GM19043 (cell line): Measurements from ENCODE around the gene KCNJ13.

Experiments used
- ATAC-seq: cut with Tn5 transposase; IDR thresholded peaks from one replicate; pipeline ENCODE4 v1.9.1; 2021; ENCODE audit warnings: low read depth; ENCODE audit not compliant: unreplicated experiment

Gene KCNJ13

DNA sequence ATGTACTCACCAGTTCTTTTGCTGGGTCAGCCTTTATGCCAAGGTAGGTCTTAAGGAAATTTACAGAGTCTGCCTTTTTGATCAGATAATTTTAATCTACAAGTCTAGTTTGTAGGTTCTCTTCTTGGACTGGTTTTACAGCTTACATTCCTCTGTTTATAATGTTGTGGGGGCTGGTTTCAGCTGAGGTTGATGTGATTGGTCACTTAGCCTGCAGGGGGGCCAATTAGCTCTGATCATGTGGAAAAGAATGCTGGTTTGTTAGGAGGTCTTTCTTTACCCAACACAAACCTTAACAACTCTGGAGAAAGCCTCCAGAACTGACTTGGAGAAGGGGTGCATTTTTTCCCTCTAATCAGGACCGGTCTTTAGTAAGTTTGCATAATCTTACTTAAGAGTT lies at the start of gene KCNJ13:
Gene KCNJ13, minus strand, starts transcription at position 131 of the 400 bp plus-strand sequence. CDS start 5,203 bp downstream, outside the sequence.
- ATAC-seq = no peak

DNA sequence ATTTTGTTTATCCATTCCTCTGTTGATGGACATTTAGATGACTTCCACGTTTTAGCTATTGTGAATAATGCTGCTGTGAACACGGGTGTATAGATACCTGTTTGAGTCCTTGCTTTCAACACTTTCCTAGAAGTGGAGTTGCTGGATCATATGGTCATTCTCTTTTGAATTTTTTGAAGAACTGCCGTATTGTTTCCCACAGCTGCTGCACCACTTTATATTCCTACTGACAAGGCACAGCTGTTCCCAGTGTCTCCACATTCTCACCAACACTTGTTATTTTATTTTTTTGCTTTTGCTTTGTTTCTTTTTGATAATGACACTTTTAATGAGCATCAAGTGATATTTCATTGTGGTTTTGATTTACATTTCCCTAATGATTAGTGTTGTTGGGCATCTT lies 41.4 kb upstream of the KCNJ13 start:
- no peak for ATAC-seq

DNA sequence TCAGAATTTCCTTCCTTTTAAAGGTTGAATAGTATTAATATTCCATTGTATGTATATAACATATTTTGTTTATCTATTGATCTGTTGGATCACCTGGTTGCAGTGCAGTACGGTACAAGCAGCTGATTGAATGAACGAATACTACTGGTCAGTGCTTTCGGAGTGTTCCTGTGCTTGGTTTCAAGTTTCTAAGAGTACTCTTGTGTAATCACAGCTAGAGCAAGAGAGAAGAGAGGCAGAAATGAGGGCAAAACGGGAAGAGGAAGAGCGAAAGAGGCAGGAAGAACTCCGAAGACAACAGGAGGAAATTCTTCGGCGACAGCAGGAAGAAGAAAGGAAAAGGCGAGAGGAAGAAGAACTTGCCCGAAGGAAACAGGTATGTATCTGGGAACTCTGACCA lies 40.3 kb upstream of the KCNJ13 start:
- ATAC-seq = no peak

DNA sequence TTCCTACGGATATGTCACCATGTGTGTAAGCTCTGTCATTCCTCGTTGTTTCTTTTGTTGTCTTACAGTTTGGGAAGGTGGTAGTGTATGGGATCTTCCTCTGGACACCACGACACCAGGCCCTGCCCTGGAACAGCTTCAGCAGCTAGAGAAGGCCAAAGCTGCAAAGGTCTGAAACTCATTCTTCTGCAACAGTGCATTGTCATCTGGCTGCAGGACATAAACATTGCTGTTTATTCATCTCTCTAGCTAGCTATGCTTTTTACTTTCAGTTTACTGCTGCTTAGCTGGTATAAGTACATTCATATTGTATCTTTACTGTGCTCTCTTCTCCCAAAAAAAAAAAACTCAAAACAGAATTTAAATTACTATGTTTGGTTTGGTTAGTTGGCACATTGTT lies 39.2 kb upstream of the KCNJ13 start:
- ATAC-seq = no peak

DNA sequence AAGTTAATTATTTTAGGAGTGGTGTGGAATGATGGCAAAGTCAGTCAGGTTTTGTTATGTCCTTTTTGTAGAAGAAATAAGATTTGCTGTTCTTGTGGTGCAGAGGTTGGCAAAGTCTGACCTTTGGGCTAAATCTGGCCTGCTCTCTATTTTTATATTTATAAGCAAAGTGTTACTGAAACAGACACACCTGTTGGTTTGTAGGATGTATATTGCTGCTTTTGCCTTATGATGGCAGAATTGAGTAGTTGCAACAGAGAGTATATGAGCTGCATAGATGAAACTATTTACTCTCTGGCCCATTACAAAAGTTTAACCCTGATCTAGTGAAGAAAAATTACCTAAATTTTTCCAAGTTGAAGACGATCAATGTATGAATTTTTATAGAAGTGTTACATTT lies 34.1 kb upstream of the KCNJ13 start:
- ATAC-seq = no peak

DNA sequence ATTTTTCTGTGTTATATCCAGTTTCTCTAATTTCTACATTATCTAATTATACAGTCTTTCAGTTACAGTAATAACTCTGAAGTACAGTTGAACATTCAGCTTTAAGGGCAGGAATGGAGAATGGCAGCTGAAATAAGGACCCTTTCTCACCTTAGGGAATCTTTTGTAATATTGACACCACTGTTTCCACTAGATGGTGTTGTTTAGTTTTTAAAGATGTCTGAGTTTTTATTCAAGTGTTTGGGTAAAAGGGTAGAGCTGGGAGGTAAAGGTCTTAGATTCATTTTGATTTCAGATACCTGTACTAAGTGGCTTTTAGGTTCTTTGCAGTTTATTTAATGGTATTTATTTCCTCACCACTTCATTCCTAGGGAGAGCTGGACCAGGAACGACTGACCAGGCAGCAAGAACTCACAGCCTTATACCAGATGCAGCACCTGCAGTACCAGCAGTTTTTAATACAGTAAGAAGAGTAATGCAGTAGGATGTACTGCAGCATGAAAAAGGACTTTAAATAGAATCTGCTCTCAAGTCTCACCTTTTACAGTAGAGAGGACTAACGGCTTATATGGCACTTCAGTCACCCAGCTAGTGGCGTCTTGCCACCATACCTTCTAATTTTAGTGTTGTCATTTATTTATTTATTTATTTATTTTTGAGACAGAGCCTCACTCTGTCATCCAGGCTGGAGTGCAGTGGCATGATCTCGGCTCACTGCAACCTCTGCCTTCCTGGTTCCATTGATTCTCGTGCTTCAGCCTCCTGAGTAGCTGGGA lies 33.2 kb upstream of the KCNJ13 start:
- ATAC-seq = no peak

DNA sequence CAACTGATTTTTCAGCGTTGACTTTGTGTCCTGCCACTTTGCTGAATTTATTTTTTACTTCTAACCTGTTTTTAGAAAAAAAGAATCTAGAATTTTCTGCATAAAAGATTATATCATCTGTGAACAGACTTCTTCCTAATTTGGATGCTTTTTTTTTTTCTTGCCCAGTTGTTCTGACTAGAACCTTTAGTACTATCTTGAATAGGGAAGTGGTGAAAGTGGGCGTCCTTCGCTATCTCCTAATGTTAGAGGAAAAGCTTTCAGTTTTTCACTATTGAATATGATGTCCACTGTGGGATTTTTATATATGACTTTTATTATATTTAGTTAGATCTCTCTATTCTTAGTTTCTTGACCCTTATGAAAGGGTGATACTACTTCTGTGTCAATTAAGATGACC lies 25.7 kb upstream of the KCNJ13 start:
- ATAC-seq = no peak

DNA sequence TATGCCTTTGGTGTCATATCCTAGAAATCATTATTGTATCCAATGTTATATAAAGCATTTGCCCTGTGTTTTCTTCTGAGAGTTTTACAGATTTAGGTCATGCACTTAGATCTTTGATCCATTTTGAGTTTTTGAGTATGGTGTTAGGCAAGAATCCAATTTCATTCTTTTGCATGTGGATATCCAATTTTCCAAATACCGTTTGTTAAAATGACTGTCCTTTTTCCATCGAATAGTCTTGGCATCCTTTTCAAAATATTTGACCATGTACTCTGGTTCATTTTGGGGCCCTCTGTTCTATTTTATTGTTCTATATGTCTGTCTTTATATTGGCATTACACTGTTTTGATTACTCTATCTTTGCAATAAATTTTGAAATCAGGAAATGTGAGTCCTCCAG lies 23.8 kb upstream of the KCNJ13 start:
- no peak for ATAC-seq

DNA sequence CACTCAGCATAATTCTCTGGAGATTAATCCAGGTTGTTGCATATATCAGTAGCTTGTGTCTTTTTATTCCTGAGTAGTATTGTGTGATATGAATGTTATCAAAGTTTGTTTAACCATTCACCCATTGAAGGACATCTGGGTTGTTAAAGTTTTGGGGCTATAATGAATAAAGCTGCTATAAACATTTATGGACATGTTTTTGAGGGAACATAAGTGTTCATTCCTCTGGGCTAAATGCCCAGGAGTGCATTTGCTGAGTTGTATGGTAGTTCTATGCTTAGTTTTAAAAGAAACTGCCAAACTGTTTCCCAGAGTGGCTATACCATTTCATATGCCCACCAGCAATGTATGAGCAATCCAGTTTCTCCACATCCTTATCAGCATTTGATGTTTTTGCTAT lies 21.8 kb upstream of the KCNJ13 start:
- no peak for ATAC-seq

DNA sequence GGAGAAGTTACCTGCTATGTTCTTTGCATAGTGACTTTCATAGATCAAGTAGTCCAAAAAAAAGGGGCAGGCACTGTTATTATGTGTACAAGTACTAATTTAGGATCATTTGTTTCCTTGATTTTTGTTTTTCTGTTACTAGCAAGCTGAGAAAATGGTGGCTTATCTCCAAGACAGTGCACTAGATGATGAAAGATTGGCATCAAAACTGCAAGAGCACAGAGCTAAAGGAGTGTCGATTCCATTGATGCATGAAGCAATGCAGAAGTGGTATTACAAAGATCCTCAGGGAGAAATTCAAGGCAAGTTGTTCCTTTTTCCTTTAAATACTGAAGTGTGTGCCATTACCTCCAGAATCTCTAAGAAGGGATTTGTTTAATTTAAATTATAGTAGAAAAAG lies 19.6 kb upstream of the KCNJ13 start:
- no peak for ATAC-seq

DNA sequence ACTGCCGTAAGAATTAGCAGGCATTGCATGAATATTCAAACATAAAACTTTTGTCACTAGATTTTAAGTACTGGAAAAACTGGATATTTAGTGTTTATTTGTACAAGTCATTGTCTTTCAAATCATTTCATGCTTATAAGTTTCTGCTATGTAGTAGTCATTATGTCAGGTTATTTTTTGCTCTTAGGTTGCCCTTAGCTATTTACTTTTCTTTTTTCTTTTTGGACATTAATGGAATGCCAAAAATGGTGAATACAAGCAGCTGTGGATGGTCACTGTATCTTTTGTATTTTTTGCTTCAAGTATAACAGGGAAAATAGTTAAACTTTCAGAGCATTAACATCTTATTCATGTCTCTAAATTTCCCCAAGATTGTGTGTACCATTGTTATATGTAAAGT lies 18.6 kb upstream of the KCNJ13 start:
- no peak for ATAC-seq

DNA sequence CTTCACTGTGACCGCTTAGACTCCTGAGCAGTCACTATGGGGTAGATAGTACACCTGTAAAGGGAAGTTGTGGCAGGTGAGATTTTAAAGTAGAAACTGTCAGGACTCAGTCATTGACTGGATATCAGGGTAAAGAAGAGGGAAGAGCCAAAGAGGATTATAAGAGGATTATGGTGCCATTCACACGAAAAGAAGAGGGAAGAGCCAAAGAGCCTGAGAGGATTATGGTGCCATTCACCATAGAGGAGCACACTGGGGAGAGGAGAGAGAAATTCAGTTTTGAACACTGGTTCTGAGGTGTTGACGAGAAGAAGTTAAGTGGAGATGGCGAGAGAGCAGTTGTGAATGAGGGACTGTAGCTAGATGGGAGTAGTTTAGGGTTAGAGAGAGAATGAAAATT lies 16.9 kb upstream of the KCNJ13 start:
- no peak for ATAC-seq

DNA sequence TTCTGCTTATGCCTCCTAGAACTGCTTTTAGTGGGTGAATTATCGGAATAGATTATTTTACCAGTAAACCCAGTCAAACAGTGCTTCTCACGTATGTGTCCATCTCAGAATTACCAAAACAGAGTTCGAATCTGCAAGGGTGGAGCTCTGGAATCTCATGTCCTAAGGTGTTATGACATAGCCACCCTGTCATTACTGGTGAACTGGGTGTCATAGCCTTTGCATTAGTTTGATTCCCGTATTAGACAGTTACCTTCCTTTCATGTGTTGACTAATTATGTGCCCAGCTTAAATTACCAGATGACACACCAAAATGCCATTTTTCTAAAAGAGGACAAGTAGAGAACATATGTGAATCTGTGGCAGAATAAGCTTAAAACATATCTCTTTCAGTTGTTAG lies 15.2 kb upstream of the KCNJ13 start:
- no peak for ATAC-seq

DNA sequence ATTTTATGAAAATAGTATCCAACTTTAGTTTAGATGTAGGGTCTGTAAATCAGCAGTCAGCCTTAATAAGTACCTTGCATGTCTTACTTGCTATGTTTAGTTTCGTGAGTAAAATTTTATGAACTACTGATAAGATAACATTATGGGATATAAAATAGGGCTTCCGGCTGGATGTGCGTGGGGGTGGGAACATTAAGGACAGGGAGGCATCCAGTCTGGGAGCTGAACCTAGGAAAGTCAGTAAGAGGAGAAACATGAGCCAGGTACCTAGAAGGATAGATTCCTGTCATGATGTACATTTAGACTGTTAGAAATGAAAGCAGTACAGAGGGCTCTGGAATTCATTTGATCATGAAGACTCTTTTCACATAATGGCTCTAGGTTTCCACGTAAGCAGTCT lies 12.7 kb upstream of the KCNJ13 start:
- no peak for ATAC-seq

DNA sequence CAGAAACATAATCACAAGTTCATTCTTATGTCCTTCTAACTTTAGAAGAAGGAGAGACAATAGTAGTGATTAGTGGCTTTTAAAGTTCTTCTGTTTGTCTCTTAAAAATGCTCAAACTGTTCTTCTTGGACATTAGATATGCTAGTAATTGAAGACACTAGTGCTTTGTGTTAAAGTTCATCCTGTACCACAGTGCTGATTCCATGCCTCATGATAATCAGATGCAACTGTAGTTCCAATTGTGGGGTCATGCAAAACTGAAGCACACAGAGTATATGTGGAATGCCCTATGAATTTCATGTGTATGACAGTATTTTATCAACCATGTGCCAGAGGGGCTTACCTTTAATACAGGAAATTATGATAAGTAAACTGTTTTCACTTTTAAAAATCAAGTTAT lies 11.4 kb upstream of the KCNJ13 start:
- no peak for ATAC-seq

DNA sequence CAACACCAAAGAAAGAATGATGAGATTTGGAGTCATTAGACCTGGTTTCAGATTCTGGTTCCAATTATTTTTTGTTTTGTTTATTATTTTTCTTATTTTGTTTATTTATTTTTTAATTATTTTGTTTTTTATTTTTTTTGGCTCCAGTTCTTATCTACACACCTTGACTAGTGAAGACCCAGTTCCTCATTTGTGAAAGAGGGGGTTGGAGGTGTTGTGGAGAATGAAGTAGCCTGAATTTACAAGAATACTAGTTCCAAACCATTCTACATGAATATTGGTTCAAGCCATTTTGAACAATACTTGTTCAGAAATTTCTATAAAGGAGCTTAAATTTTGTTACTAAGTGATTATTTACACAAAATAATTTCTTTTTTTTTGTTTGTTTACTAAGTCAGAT lies 6.9 kb upstream of the KCNJ13 start:
- no peak for ATAC-seq

DNA sequence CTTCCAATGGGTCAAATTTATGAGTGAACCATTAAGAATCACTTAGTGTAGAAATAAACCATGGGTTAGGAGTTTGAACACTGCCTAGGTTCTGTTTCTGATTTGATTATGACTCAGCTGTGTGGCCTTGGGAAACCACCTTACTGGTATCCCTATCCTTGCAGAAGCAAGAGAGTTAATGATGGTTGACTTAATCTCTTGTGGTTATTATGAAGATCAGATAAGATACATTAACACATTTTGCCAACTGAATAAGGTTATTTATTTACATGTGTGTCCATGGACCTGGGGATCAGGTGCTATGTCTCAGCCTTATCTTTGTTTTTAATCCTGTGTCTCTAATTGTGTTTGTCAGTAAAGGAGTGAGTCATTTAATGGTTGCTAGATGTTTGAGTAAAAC lies 5.4 kb upstream of the KCNJ13 start:
- ATAC-seq = peak; percentile 95

DNA sequence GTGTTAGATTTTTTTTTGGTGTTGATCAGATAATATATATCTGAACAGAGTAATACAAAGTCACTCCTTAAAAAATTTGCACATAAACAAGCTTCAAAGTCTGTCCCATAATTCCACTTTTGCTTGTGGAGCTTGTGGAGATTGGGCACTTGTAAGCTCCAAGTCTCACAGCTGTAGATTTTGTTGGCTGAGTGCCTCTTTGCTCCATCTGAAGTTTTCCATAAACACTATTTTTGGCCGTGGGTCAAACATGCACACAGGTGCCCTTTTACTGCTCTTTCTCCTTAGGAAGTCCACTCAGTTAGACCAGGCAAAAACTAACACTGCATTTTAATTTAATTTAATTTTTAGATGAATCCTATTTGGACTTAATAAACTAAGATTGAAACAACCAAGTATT lies 3.6 kb upstream of the KCNJ13 start:
- no peak for ATAC-seq

DNA sequence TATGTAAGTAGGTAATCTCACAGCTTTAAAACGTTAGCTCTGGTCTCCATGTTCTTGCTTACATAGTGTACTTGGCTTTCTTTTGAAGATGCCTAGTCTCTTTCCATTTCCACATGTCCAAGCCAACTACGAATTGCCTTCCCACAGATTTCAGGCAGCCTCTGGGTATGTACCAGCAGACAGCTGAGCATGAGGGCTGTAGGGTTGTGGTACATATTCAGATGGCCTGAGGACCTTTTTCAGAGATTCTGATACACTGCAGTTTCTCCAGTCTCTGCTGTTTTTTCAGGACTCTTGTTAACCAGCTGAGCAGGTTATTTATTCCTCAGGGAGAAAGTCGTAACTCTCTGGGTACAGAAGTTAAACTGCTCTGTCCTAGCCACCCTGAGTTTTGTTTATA lies 3.1 kb upstream of the KCNJ13 start:
- ATAC-seq = no peak

DNA sequence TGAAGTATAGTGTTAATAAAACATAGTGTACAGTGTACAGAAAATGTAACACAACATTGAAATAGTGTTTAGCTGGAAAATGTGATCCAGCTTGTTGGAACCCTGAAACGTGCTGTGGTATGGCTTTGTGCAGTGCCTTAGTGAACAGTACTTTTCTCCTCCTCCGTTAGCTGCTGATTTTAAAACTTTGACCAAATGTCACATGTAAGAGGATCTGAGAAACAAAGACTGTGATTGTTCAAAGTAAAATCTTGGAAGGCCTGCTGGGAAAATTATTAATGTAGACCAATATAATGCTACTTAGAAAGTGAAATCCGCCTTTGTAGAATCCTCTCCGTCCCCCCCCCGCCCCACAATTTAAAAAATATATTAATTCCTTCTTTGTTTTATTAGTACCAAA lies 911 bp upstream of the KCNJ13 start:
- ATAC-seq = no peak

DNA sequence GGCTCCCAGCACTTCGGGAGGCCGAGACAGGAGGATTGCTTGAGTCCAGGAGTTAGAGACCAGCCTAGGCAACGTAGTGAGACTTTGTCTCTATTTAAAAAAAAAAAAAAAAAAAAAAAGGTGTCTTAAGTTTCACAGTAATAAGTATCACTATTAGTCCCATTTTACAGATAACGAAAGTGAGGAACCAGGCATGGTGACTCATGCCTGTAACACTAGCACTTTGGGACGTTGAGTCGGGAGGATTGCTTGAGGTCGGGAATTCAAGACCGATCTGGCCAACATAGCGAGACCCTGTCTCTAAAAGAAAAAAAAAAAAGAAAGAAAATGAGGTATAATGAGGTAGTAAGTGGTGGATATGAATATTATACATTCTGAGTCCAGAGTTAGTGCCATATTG lies 2.5 kb downstream of the KCNJ13 start:
- ATAC-seq = no peak

DNA sequence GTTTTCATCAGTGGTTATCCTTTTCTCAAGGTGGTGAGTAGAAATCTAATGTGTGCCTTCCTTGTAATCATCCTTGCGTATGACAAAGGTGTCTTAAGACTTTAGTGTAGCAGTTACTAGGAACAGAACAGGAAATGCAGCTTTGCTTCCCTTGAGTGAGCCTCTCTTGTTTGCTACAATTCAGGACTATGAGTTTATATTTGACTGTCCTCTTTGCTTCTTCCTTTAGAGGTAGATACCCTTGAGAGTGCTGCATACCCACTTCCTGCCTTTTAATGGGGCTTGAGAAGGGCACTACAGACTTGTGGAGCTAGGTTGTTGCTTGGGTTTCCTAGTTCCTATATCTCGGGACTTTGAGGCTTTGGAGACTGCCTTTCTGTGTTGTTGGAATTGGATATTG lies 3.8 kb downstream of the KCNJ13 start:
- ATAC-seq = peak; percentile 90

DNA sequence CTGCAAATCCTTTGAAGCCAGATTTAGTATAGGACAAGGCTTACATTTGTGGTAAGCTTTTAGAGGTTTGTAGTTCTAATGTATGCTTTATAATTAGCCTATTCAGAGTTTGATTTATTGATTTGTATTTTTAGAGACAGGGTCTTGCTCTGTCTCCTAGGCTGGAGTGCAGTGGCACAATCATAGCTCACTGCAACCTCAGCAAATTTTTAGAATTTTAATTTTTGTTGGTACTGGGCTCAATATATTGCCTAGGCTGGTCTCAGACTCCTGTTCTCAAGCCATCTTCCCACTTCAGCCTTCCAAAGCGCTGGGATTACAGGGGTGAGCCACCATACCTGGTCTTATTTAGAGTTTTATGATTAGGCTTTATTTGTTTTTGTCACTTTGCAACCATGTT lies 4.5 kb downstream of the KCNJ13 start:
- no peak for ATAC-seq
